HCT116 (cell line): ENCODE measurements around the gene GPR68. TPM values are rescaled to one million over a fixed set of nuclear protein-coding genes. Genes with fewer than 3 reads are reported as not detected.

ENCODE experiments used
- ATAC-seq: fragments of 200-7000 bp; cut with Tn5 transposase; 2 replicates; pipeline ENCODE4 v1.9.1; 2020; ENCODE audit warnings: mild to moderate bottlenecking, moderate library complexity
- BruUV-seq: library from RNA; stranded (reverse); fragments of 400-500 nt; replicated peaks from 2 replicates; lab custom pipeline; 2021; lab: Mats Ljungman, UMichigan
- CTCF ChIA-PET: fragments of 300-600 bp; sonication (Branson Sonifier 250); formaldehyde crosslinking; loops from one replicate; lab custom pipeline; 2021; ENCODE audit warnings: antibody characterized with exemption; lab: Charles Lee
- POLR2A ChIA-PET: fragments of 300-600, 350-600 bp; sonication (Branson Sonifier 250); formaldehyde crosslinking; loops from one replicate; lab custom pipeline; 2021; ENCODE audit warnings: antibody characterized with exemption; lab: Charles Lee
- RAD21 ChIA-PET, 2 experiments: fragments of 300-600 bp; sonication (Branson Sonifier 250); formaldehyde crosslinking; loops; one replicate each; lab custom pipeline; 2023; ENCODE audit warnings: low total read pairs in 2 of 2; ENCODE audit not compliant: uncharacterized antibody in 2 of 2, unreplicated experiment in 2 of 2, low non-redundant PET in 1 of 2; lab: Charles Lee
- DNase-seq: peaks from one replicate; pipeline ENCODE4 v3.0.0-alpha.2; 2010; ENCODE audit warnings: low read depth, low spot score
- H2AFZ ChIP-seq: fragments of 200-600 bp; shearing (Covaris generic), sonication (generic); 2 replicates; pipeline ENCODE4 v1.6.1; 2017; ENCODE audit warnings: low read depth, mixed run types, mixed read lengths, antibody characterized with exemption, low read length; ENCODE audit not compliant: poor library complexity, severe bottlenecking
- H3K27ac ChIP-seq: 2 replicates; pipeline ENCODE4 v1.5.1; 2012; ENCODE audit warnings: low read depth, low read length
- H3K27me3 ChIP-seq: fragments of 200-600 bp; sonication (generic); 2 replicates; pipeline ENCODE4 v1.6.1; 2016; ENCODE audit warnings: mixed run types, low read length, mixed read lengths; ENCODE audit not compliant: insufficient read depth
- H3K36me3 ChIP-seq, 2 experiments: fragments of 200-500 bp in 1 of 2; fragments of 200-600 bp in 1 of 2; sonication (Bioruptor generic) in 1 of 2; sonication (generic) in 1 of 2; 2 replicates each; pipeline versions ENCODE4 v1.5.1 to v1.6.1; 2014 to 2016; ENCODE audit warnings: low read length in 2 of 2, inconsistent platforms in 1 of 2, mixed read lengths in 1 of 2, mixed run types in 1 of 2; ENCODE audit not compliant: insufficient read depth in 2 of 2, control insufficient read depth in 1 of 2
- H3K4me1 ChIP-seq, 2 experiments: fragments of 200-600 bp in 1 of 2; sonication (generic) in 1 of 2; 2 replicates each; pipeline versions ENCODE4 v1.5.1 to v1.6.1; 2012 to 2017; ENCODE audit warnings: low read length in 2 of 2, inconsistent platforms in 1 of 2, mild to moderate bottlenecking in 1 of 2, mixed read lengths in 1 of 2, mixed run types in 1 of 2, moderate library complexity in 1 of 2; ENCODE audit not compliant: insufficient read depth in 2 of 2, control insufficient read depth in 1 of 2
- H3K4me2 ChIP-seq: fragments of 200-600 bp; sonication (generic); 2 replicates; pipeline ENCODE4 v1.6.1; 2017; ENCODE audit warnings: mixed run types, low read length, mixed read lengths
- H3K4me3 ChIP-seq, 2 experiments: fragments of 200-600 bp in 1 of 2; sonication (generic) in 1 of 2; replicated peaks in 1 of 2; 2 replicates each; pipeline ENCODE4 v1.5.1; 2011 to 2016; ENCODE audit warnings: low read length in 2 of 2, control low read depth in 1 of 2, low read depth in 1 of 2, mild to moderate bottlenecking in 1 of 2, mixed read lengths in 1 of 2, mixed run types in 1 of 2
- H3K79me2 ChIP-seq: fragments of 200-600 bp; sonication (generic); 2 replicates; pipeline ENCODE4 v1.6.1; 2017; ENCODE audit warnings: mild to moderate bottlenecking, mixed run types, low read length, moderate library complexity, mixed read lengths; ENCODE audit not compliant: insufficient read depth
- H3K9ac ChIP-seq: fragments of 200-600 bp; sonication (generic); 2 replicates; pipeline ENCODE4 v1.6.1; 2016; ENCODE audit warnings: low read length, mixed read lengths
- H3K9me2 ChIP-seq: fragments of 200-600 bp; sonication (generic), shearing (Covaris generic); 2 replicates; pipeline ENCODE4 v1.6.1; 2017; ENCODE audit warnings: mixed run types, mild to moderate bottlenecking, moderate library complexity; ENCODE audit not compliant: insufficient read depth
- H3K9me3 ChIP-seq, 2 experiments: fragments of 200-500 bp in 1 of 2; fragments of 200-600 bp in 1 of 2; sonication (Bioruptor generic) in 1 of 2; sonication (generic) in 1 of 2; 2 replicates each; pipeline ENCODE4 v1.6.1; 2014 to 2017; ENCODE audit warnings: low read length in 2 of 2, mixed read lengths in 2 of 2, inconsistent platforms in 1 of 2, low read depth in 1 of 2, mild to moderate bottlenecking in 1 of 2, mixed run types in 1 of 2, moderate library complexity in 1 of 2; ENCODE audit not compliant: control insufficient read depth in 1 of 2, insufficient read depth in 1 of 2
- H4K20me1 ChIP-seq: fragments of 200-600 bp; sonication (generic), shearing (Covaris generic); 2 replicates; pipeline ENCODE4 v1.6.1; 2017; ENCODE audit warnings: mixed run types, mild to moderate bottlenecking, moderate library complexity; ENCODE audit not compliant: insufficient read depth
- ATF3 ChIP-seq: IDR thresholded peaks from 2 replicates; pipeline ENCODE4 v1.6.1; 2012
- CEBPB ChIP-seq: IDR thresholded peaks from 2 replicates; pipeline ENCODE4 v1.6.1; 2012; ENCODE audit warnings: low read depth
- EGR1 ChIP-seq: IDR thresholded peaks from 2 replicates; pipeline ENCODE4 v1.6.1; 2012; ENCODE audit warnings: low read depth
- ELF1 ChIP-seq: IDR thresholded peaks from 2 replicates; pipeline ENCODE4 v1.6.1; 2012; ENCODE audit warnings: low read depth, borderline replicate concordance
- EZH2 ChIP-seq: fragments of 200-600 bp; sonication (generic); IDR thresholded peaks from 2 replicates; pipeline ENCODE4 v1.6.1; 2017; ENCODE audit warnings: antibody characterized with exemption, mixed run types
- EZH2phosphoT487 ChIP-seq: fragments of 200-600 bp; IDR thresholded peaks from 2 replicates; pipeline ENCODE4 v1.6.1; 2018; ENCODE audit warnings: antibody characterized with exemption, borderline replicate concordance
- FOSL1 ChIP-seq: IDR thresholded peaks from 2 replicates; pipeline ENCODE4 v1.6.1; 2012; ENCODE audit warnings: low read depth
- JUND ChIP-seq: IDR thresholded peaks from 2 replicates; pipeline ENCODE4 v1.6.1; 2012
- MAX ChIP-seq: IDR thresholded peaks from 2 replicates; pipeline ENCODE4 v1.6.1; 2012
- POLR2A ChIP-seq: IDR thresholded peaks from 2 replicates; pipeline ENCODE4 v1.7.0; 2011; ENCODE audit warnings: borderline replicate concordance; ENCODE audit not compliant: insufficient read depth, insufficient read length; ENCODE audit errors: extremely low read depth
- RAD21 ChIP-seq: IDR thresholded peaks from 2 replicates; pipeline ENCODE4 v1.6.1; 2012; ENCODE audit warnings: low read depth, mild to moderate bottlenecking
- REST ChIP-seq: IDR thresholded peaks from 2 replicates; pipeline ENCODE4 v1.6.1; 2012; ENCODE audit warnings: low read depth
- SRF ChIP-seq: IDR thresholded peaks from 2 replicates; pipeline ENCODE4 v1.6.1; 2012; ENCODE audit warnings: low read depth
- TCF7L2 ChIP-seq: IDR thresholded peaks from 2 replicates; pipeline ENCODE4 v1.7.0; 2011; ENCODE audit warnings: borderline replicate concordance, inconsistent platforms; ENCODE audit not compliant: insufficient read depth, insufficient read length; ENCODE audit errors: extremely low read depth
- ZBTB33 ChIP-seq: IDR thresholded peaks from 2 replicates; pipeline ENCODE4 v1.6.1; 2011; ENCODE audit warnings: mild to moderate bottlenecking, low read length, moderate library complexity; ENCODE audit not compliant: insufficient replicate concordance; ENCODE audit errors: extremely low read depth
- intact Hi-C: fragments of 100-400 bp; cut with micrococcal nuclease; formaldehyde crosslinking; loops from 2 replicates; pipeline ENCODE4 v1.10.0; 2022
- total RNA-seq: library from RNA; stranded (reverse); gene quantifications from one replicate; pipeline ENCODE4 v1.2.1, GENCODE V29; 2021; ENCODE audit not compliant: unreplicated experiment

GPR68 gene
- total RNA-seq, 1 experiment from 2014 or later, result not detected

- ATAC-seq (no peak), DNase-seq (no peak)
- Histone ChIP-seq H3K27me3 (no peaks in the 10 kb centered on the region), H3K9me2 (no peaks in the 10 kb centered on the region), H3K36me3 (peaks cover 0 to 3% of the 10 kb centered on the region in 2 experiments; a peak in 2 of 4 replicates), H3K9ac (no peak overlapping the region), H3K79me2 (no peaks in the 10 kb centered on the region), H4K20me1 (no peaks in the 10 kb centered on the region), H2AFZ (no peak overlapping the region), H3K9me3 (no peaks in the 10 kb centered on the region), H3K4me3 (no peak overlapping the region), H3K27ac (no peak overlapping the region), H3K4me1 (no peaks in the 10 kb centered on the region; a peak in 1 of 4 replicates), H3K4me2 (no peak overlapping the region)
- ChIA-PET CTCF (no interaction called here), POLR2A (no interaction called here), RAD21 (no interaction called here)
- no TSS peak for BruUV-seq
- TF ChIP-seq SRF, result no peak
- no peak for TF ChIP-seq MAX
- no peak for TF ChIP-seq ELF1
- TF ChIP-seq EGR1, result no peak
- TF ChIP-seq RAD21, result no peak
- TF ChIP-seq JUND, result no peak
- no peak for TF ChIP-seq POLR2A
- no peak for TF ChIP-seq ZBTB33
- no peak for TF ChIP-seq EZH2phosphoT487
- TF ChIP-seq EZH2, result no peak
- no peak for TF ChIP-seq FOSL1
- no peak for TF ChIP-seq CEBPB
- no peak for TF ChIP-seq REST
- TF ChIP-seq TCF7L2, result no peak
- TF ChIP-seq ATF3, result no peak
- intact Hi-C loops, result no loop called here
Observed at GRCh38 chr14:91278383-91278715, 33.8 kb upstream of the GPR68 start.
